ENCODE data around the gene ABI1. TPM values are rescaled to one million over a fixed set of nuclear protein-coding genes. Genes with fewer than 3 reads are reported as not detected.

Gene ABI1
- total RNA-seq, 1 donor from 2014 or later, result 83.5 TPM

- ATAC-seq (ENCODE audit: low read depth), result no peak
Observed at GRCh38 chr10:26841733-26842317, 18.9 kb downstream of the ABI1 start.

GRCh38 chr10:26840938-26841732, 19.6 kb downstream of the ABI1 start:
- H3K27me3 Mint-ChIP-seq, result no peaks in the 10 kb centered on the region
- H3K27ac Mint-ChIP-seq, result peak overlapping the region; percentile 68
- peaks cover 35% of the 10 kb centered on the region for H3K36me3 Mint-ChIP-seq (ENCODE audit: low read depth)
- H3K4me3 Mint-ChIP-seq, result peak overlapping the region; percentile 2
- no peaks in the 10 kb centered on the region for H3K9me3 Mint-ChIP-seq
- TF ChIP-seq CTCF (IDR thresholded peaks at IDR 0.05), result no peak
- intact Hi-C loops (cut with micrococcal nuclease), result no loop called here
- POLR2A ChIA-PET, result interaction anchor here (0.5 to 1.2 kb wide), 3 partner anchors 18 to 104 kb away, joined by 3 to 9 read pairs (median 4); no protein-coding TSS in a partner anchor
- ATAC-seq (ENCODE audit: low read depth) (no peak), DNase-seq (no peak)
- CTCF ChIA-PET, result interaction anchor here (1.3 kb wide), 1 partner anchor 20 kb away, joined by 5 read pairs; the partner anchor contains the start of gene ABI1
- H3K4me1 Mint-ChIP-seq, result peaks cover 88% of the 10 kb centered on the region

More at GRCh38 chr10:26841733-26842317, 18.9 kb downstream of the ABI1 start:
- Mint-ChIP-seq H3K36me3 (ENCODE audit: low read depth) (peaks cover 34% of the 10 kb centered on the region), H3K27ac (peak overlapping the region; percentile 68), H3K9me3 (no peaks in the 10 kb centered on the region), H3K4me3 (peak overlapping the region; percentile 2), H3K27me3 (no peaks in the 10 kb centered on the region), H3K4me1 (peaks cover 87% of the 10 kb centered on the region)
- no peak for DNase-seq
- CTCF ChIA-PET, result interaction anchor here (1.3 kb wide), 1 partner anchor 19 kb away, joined by 5 read pairs; the partner anchor contains the start of gene ABI1
- POLR2A ChIA-PET, result interaction anchor here (0.5 to 1.2 kb wide), 4 partner anchors 18 to 105 kb away, joined by 3 to 9 read pairs (median 4); no protein-coding TSS in a partner anchor
- TF ChIP-seq CTCF (IDR thresholded peaks at IDR 0.05), result no peak
- intact Hi-C loops (cut with micrococcal nuclease), result loop anchor here (1.0 kb wide), 1 partner anchor 20 kb away; no protein-coding TSS in a partner anchor

GRCh38 chr10:26839966-26840627, 20.7 kb downstream of the ABI1 start:
- H3K36me3 Mint-ChIP-seq (ENCODE audit: low read depth), result peaks cover 37% of the 10 kb centered on the region
- CTCF ChIA-PET, result no interaction called here
- no peaks in the 10 kb centered on the region for H3K27me3 Mint-ChIP-seq
- peaks cover 84% of the 10 kb centered on the region for H3K4me1 Mint-ChIP-seq
- DNase-seq, result no peak
- H3K9me3 Mint-ChIP-seq, result no peaks in the 10 kb centered on the region
- ATAC-seq (ENCODE audit: low read depth), result no peak
- H3K4me3 Mint-ChIP-seq, result peak overlapping the region; percentile 13
- intact Hi-C loops (cut with micrococcal nuclease), result no loop called here
- no peak for TF ChIP-seq CTCF (IDR thresholded peaks at IDR 0.05)
- POLR2A ChIA-PET, result interaction anchor here (0.5 kb wide), 1 partner anchor 30 kb away, joined by 3 read pairs; no protein-coding TSS in a partner anchor
- H3K27ac Mint-ChIP-seq, result peak overlapping the region; percentile 3

GRCh38 chr10:26837139-26837538, 23.6 kb downstream of the ABI1 start:
- intact Hi-C loops (cut with micrococcal nuclease), result loop anchor here (2.0 kb wide), 2 partner anchors 20 to 32 kb away; no protein-coding TSS in a partner anchor
- ATAC-seq (ENCODE audit: low read depth) (peak; percentile 73), DNase-seq (no peak)
- Mint-ChIP-seq H3K27ac (peak overlapping the region; percentile 68), H3K4me3 (no peak overlapping the region), H3K9me3 (no peaks in the 10 kb centered on the region), H3K36me3 (ENCODE audit: low read depth) (peaks cover 39% of the 10 kb centered on the region), H3K4me1 (peaks cover 83% of the 10 kb centered on the region), H3K27me3 (no peaks in the 10 kb centered on the region)
- CTCF ChIA-PET, result no interaction called here
- TF ChIP-seq CTCF (IDR thresholded peaks at IDR 0.05), result no peak
- POLR2A ChIA-PET, result no interaction called here

Measured in activated B cell treated with CpG ODN at 0.5 μM for 24 hours (primary cell).